ENCODE results near the gene RPRD1A.
"Not testable (repeated sequence)": the region's sequence is repeated elsewhere in the genome, so short reads cannot be mapped to it uniquely, and the experiment has no call there.

The RPRD1A gene

DNA sequence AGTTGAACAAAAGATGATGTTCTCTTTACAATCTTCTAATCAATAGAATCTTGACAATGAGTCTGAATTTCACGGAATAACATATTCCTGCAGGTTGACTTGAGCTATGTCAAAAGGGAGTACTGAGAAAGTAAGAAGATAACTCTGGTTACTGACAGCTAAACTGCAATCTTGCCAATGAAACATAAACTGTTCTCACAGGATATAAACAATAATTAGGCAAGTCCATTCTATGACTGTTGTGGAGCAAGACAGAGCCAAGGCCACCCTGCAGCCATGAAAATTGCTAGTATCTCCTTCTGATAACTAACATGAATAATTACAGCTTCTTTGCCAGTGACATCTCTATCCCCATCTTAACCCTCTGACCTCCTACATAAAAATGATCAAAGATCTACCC lies 6.3 kb upstream of the RPRD1A start:
- Histone ChIP-seq H3K4me3 (no peak overlapping the region), H3K27ac (no peak overlapping the region), H3K36me3 (ENCODE audit: insufficient read depth, low read length) (no peaks in the 10 kb centered on the region), H3K9me3 (ENCODE audit: low read depth, low read length) (no peaks in the 10 kb centered on the region), H3K9ac (ENCODE audit: insufficient read length) (no peak overlapping the region)
- no peak for DNase-seq (ENCODE audit: low read depth, low spot score)
- TF ChIP-seq EZH2 (IDR thresholded peaks at IDR 0.05) = no peak
- no peak for TF ChIP-seq POLR2AphosphoS5 (IDR thresholded peaks at IDR 0.05; ENCODE audit: borderline replicate concordance, low read depth, low read length)
- TF ChIP-seq FOXP2 (optimal IDR thresholded peaks at IDR 0.05; ENCODE audit: control extremely low read depth, extremely low read length, insufficient read depth) = no peak

DNA sequence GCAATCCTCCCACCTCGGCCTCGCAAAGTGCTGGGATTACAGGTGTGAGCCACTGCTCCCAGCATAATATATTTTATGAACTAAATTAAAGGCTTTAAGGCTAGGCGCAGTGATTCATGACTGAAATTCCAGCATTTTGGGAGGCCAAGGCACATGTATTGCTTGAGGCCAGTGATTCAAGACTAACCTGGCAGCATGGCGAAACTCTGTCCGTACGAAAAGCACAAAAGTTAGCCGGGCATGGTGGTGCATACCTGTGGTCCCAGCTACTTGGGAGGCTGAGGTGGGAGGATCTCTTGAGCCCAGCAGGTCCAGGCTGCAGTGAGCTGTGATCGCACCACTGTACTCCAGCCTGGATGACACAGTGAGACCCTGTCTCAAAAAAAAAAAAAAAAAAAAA lies 5.0 kb upstream of the RPRD1A start:
- not testable (repeated sequence) for H3K4me3 ChIP-seq; H3K27ac ChIP-seq; DNase-seq (ENCODE audit: low read depth, low spot score); H3K9ac ChIP-seq (ENCODE audit: insufficient read length); H3K9me3 ChIP-seq (ENCODE audit: low read depth, low read length); H3K36me3 ChIP-seq (ENCODE audit: insufficient read depth, low read length)

DNA sequence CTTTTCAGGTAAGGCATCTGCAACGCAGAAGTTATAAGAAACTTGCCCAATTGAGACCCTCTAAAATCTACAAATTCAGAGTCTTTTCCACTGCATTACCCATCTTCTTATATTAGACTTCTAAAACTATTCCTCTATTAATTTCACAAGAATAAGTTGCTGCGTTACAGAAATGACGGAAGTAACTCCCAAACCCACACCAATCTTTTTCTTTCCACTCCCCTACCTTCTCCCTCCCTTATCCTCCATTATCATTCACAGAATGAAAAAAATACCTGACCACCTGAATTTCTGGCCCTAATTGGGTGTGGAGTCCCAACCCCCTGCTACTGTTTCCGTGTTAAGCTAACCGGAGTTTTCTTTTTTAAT lies 689 bp downstream of the RPRD1A start:
- Histone ChIP-seq H3K36me3 (ENCODE audit: insufficient read depth, low read length) (peaks cover 23% of the 10 kb centered on the region), H3K9me3 (ENCODE audit: low read depth, low read length) (no peaks in the 10 kb centered on the region), H3K9ac (ENCODE audit: insufficient read length) (peak overlapping the region; percentile 95), H3K4me3 (peak overlapping the region; percentile 93), H3K27ac (peak overlapping the region; percentile 52; the same call in 1 of the 2 replicates)
- TF ChIP-seq FOXP2 (optimal IDR thresholded peaks at IDR 0.05; ENCODE audit: control extremely low read depth, extremely low read length, insufficient read depth) (no peak), POLR2AphosphoS5 (IDR thresholded peaks at IDR 0.05; ENCODE audit: borderline replicate concordance, low read depth, low read length) (no peak), EZH2 (IDR thresholded peaks at IDR 0.05) (no peak)
- no peak for DNase-seq (ENCODE audit: low read depth, low spot score)

DNA sequence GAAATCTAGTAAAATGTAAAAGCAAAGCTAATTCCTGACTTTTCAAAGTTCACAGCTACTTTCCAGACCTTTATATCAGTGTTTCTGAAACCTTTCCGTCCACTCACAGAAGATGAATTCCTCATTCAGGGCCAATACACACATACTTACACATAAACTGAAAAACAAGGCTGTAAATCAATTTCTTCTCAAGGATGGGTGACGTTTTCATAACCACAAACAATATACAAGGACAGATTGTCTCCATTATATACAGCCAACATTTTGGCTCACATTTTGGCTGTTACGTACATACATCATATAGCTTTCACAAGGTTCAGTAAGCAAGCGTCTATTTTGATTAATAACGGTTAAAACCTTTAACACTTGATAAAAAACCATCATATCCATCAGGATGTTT lies 1.4 kb downstream of the RPRD1A start:
- no peak for TF ChIP-seq POLR2AphosphoS5 (IDR thresholded peaks at IDR 0.05; ENCODE audit: borderline replicate concordance, low read depth, low read length)
- no peak for TF ChIP-seq FOXP2 (optimal IDR thresholded peaks at IDR 0.05; ENCODE audit: control extremely low read depth, extremely low read length, insufficient read depth)
- no peak for TF ChIP-seq EZH2 (IDR thresholded peaks at IDR 0.05)
- H3K27ac ChIP-seq = no peak overlapping the region

DNA sequence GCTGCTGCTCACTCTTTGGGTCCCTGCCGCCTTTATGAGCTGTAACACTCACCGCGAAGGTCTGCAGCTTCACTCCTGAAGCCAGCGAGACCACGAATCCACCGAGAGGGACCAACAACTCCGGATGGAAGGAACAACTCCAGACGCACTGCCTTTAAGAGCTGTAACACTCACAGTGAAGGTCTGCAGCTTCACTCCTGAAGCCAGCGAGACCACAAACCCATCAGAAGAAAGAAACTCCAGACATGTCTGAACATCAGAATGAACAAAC lies 2.6 kb downstream of the RPRD1A start:
- not testable (repeated sequence) for DNase-seq (ENCODE audit: low read depth, low spot score); H3K9ac ChIP-seq (ENCODE audit: insufficient read length); H3K27ac ChIP-seq; H3K4me3 ChIP-seq; H3K9me3 ChIP-seq (ENCODE audit: low read depth, low read length)
- peaks cover 26% of the 10 kb centered on the region for H3K36me3 ChIP-seq (ENCODE audit: insufficient read depth, low read length)

More for the DNA sequence above, 1.4 kb downstream of the RPRD1A start:
- H3K9ac ChIP-seq (ENCODE audit: insufficient read length) = peak overlapping the region; percentile 95
- H3K4me3 ChIP-seq = peak overlapping the region; percentile 93
- H3K9me3 ChIP-seq (ENCODE audit: low read depth, low read length) = no peaks in the 10 kb centered on the region
- DNase-seq (ENCODE audit: low read depth, low spot score) = no peak
- peaks cover 26% of the 10 kb centered on the region for H3K36me3 ChIP-seq (ENCODE audit: insufficient read depth, low read length)

DNA sequence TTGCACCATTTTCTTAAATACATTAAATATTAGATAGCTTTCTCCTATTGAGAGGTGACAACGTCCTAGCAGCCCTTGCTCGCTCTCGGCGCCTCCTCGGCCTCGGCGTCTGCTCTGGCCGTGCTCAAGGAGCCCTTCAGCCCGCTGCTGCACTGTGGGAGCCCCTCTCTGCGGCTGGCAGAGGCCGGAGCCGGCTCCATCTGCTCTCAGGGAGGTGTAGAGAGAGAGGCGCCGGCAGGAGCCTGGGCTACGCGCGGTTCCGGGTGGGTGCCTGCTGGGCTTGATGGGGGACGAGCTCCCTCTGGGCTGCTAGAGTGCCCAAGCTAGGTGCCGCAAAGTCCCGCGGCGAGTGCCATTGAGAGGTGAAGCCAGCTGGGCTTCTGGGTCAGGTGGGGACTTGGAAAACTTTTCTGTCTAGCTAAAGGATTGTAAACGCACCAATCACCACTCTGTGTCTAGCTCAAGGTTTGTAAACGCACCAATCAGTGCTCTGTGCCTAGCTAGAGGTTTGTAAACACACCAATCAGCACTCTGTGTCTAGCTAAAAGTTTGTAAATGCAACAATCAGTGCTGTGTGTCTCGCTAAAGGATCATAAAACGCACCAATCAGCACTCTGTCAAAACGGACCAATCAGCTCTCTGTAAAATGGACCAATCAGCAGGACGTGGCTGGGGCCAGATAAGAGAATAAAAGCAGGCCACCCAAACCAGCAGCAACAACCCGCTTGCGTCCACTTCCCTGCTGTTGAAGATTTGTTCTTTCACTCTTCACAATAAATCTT lies 3.1 kb downstream of the RPRD1A start:
- Histone ChIP-seq H3K9ac (ENCODE audit: insufficient read length) (no peak overlapping the region), H3K9me3 (ENCODE audit: low read depth, low read length) (no peaks in the 10 kb centered on the region; the same call in 1 of the 2 replicates), H3K36me3 (ENCODE audit: insufficient read depth, low read length) (peaks cover 26% of the 10 kb centered on the region), H3K4me3 (no peak overlapping the region), H3K27ac (no peak overlapping the region)
- DNase-seq (ENCODE audit: low read depth, low spot score) = no peak
- no peak for TF ChIP-seq EZH2 (IDR thresholded peaks at IDR 0.05)

DNA sequence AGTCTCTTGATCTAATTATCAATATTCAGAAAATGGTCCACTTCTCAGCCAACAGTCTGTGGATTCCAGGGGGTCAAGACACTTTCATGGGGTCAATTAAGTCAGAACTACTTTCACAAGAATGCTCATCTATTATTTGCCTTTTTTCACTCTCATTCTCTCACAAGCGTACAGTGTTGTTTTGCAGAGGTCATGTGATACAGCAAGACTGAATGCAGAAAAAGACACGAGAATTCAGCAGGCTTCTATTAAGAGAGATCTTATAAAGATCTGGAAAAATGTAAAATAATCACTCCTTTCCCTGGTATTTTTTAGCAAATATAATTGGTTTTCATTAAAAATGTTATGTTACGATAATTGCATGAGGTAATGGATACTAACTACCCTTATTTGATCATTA lies 8.7 kb downstream of the RPRD1A start:
- H3K9ac ChIP-seq (ENCODE audit: insufficient read length) = no peak overlapping the region
- H3K27ac ChIP-seq = no peak overlapping the region
- no peak for TF ChIP-seq POLR2AphosphoS5 (IDR thresholded peaks at IDR 0.05; ENCODE audit: borderline replicate concordance, low read depth, low read length)
- TF ChIP-seq EZH2 (IDR thresholded peaks at IDR 0.05) = no peak
- TF ChIP-seq FOXP2 (optimal IDR thresholded peaks at IDR 0.05; ENCODE audit: control extremely low read depth, extremely low read length, insufficient read depth) = no peak
- no peak overlapping the region for H3K4me3 ChIP-seq
- H3K36me3 ChIP-seq (ENCODE audit: insufficient read depth, low read length) = peaks cover 26% of the 10 kb centered on the region
- peaks cover 7% of the 10 kb centered on the region; the same call in 1 of the 2 replicates for H3K9me3 ChIP-seq (ENCODE audit: low read depth, low read length)
- DNase-seq (ENCODE audit: low read depth, low spot score) = no peak

DNA sequence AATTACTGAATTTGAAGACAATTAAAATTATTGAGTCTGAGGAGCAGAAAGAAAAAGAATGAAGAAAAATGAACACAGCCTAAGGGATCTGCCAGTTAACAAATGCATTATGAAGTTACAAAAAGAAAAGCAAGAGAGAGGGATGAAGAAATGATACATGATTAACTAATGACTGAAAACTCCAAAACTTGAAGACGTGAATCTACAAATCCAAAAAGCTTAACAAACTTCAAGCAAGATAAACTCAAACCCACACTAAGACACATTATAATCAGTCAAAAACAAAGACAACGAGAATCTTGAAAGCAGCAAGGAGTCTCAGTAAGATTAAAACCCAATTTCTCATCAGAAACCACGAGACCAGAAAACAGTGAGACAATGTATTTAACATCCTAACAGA lies 15.6 kb downstream of the RPRD1A start:
- no peak overlapping the region for H3K27ac ChIP-seq
- no peak overlapping the region for H3K9ac ChIP-seq (ENCODE audit: insufficient read length)
- TF ChIP-seq POLR2AphosphoS5 (IDR thresholded peaks at IDR 0.05; ENCODE audit: borderline replicate concordance, low read depth, low read length) = no peak
- H3K4me3 ChIP-seq = no peak overlapping the region
- H3K36me3 ChIP-seq (ENCODE audit: insufficient read depth, low read length) = peaks cover 23% of the 10 kb centered on the region
- peaks cover 10% of the 10 kb centered on the region; the same call in 1 of the 2 replicates for H3K9me3 ChIP-seq (ENCODE audit: low read depth, low read length)
- no peak for DNase-seq (ENCODE audit: low read depth, low spot score)

DNA sequence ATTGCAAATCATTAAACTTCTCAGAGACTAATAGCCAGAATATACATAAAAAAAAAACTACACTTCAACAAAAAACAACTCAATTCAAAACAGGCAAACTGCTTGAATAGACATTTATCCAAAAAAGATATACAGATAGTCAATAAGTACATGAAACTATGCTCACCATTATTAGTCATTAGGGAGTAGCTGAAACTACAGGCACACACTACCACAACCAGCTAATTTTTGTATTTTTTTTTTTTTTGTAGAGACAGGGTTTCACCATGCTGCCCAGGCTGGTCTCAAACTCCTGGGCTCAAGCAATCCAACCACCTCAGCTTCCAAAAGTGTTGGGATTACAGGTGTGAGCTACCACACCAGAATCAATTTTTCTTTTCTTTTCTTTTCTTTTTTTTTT lies 16.9 kb downstream of the RPRD1A start:
- H3K36me3 ChIP-seq (ENCODE audit: insufficient read depth, low read length) = peaks cover 23% of the 10 kb centered on the region
- DNase-seq (ENCODE audit: low read depth, low spot score) = no peak
- no peak overlapping the region for H3K27ac ChIP-seq
- no peak overlapping the region for H3K4me3 ChIP-seq
- TF ChIP-seq EZH2 (IDR thresholded peaks at IDR 0.05) (no peak), POLR2AphosphoS5 (IDR thresholded peaks at IDR 0.05; ENCODE audit: borderline replicate concordance, low read depth, low read length) (no peak), FOXP2 (optimal IDR thresholded peaks at IDR 0.05; ENCODE audit: control extremely low read depth, extremely low read length, insufficient read depth) (no peak)
- H3K9ac ChIP-seq (ENCODE audit: insufficient read length) = no peak overlapping the region
- peaks cover 10% of the 10 kb centered on the region; the same call in 1 of the 2 replicates for H3K9me3 ChIP-seq (ENCODE audit: low read depth, low read length)

All from SK-N-MC (cell line).